H9 (cell line): ENCODE data around the gene MGMT. TPM values are rescaled to one million over a fixed set of nuclear protein-coding genes. Genes with fewer than 3 reads are reported as not detected.
A peak's percentile ranks its signal among the peaks of the same experiment; 100 is the strongest.

ENCODE experiments used
- DNase-seq: peaks from one replicate; pipeline ENCODE4 v3.0.0-alpha.2; 2017
- H2AFZ ChIP-seq: one replicate; pipeline ENCODE4 v1.6.1; 2013; ENCODE audit warnings: mild to moderate bottlenecking, low read length, control low read depth, moderate library complexity
- H2AK5ac ChIP-seq: 2 replicates; pipeline ENCODE4 v1.6.1; 2013; ENCODE audit warnings: low read length, control low read depth, mixed read lengths; ENCODE audit not compliant: insufficient read length
- H2BK120ac ChIP-seq: one replicate; pipeline ENCODE4 v1.6.1; 2013; ENCODE audit warnings: low read depth, mild to moderate bottlenecking, low read length, control low read depth, inconsistent platforms; ENCODE audit not compliant: poor library complexity, severe bottlenecking
- H2BK12ac ChIP-seq: 2 replicates; pipeline ENCODE4 v1.6.1; 2013; ENCODE audit warnings: low read length, control low read depth, mixed read lengths, low read depth; ENCODE audit not compliant: insufficient read length
- H2BK15ac ChIP-seq: 2 replicates; pipeline ENCODE4 v1.6.1; 2013; ENCODE audit warnings: low read depth, low read length, control low read depth
- H2BK20ac ChIP-seq: one replicate; pipeline ENCODE4 v1.6.1; 2013; ENCODE audit warnings: low read depth, mild to moderate bottlenecking, low read length, control low read depth, inconsistent platforms; ENCODE audit not compliant: poor library complexity, severe bottlenecking
- H2BK5ac ChIP-seq: 2 replicates; pipeline ENCODE4 v1.6.1; 2013; ENCODE audit warnings: low read length, control low read depth, mixed read lengths; ENCODE audit not compliant: insufficient read length
- H3K14ac ChIP-seq: 2 replicates; pipeline ENCODE4 v1.6.1; 2013; ENCODE audit warnings: low read length, control low read depth; ENCODE audit not compliant: insufficient read depth
- H3K18ac ChIP-seq: 2 replicates; pipeline ENCODE4 v1.6.1; 2013; ENCODE audit warnings: low read depth, mild to moderate bottlenecking, mixed read lengths, low read length, control low read depth; ENCODE audit not compliant: insufficient read length
- H3K23ac ChIP-seq: 2 replicates; pipeline ENCODE4 v1.6.1; 2013; ENCODE audit warnings: low read length, control low read depth, mixed read lengths, low read depth; ENCODE audit not compliant: insufficient read length
- H3K23me2 ChIP-seq: 2 replicates; pipeline ENCODE4 v1.6.1; 2013; ENCODE audit warnings: low read depth, mild to moderate bottlenecking, mixed read lengths, low read length, control low read depth; ENCODE audit not compliant: insufficient read length, poor library complexity, severe bottlenecking
- H3K27ac ChIP-seq: 2 replicates; pipeline ENCODE4 v1.5.1; 2013; ENCODE audit warnings: low read length, control low read depth, mixed read lengths, low read depth; ENCODE audit not compliant: insufficient read length
- H3K27me3 ChIP-seq: 2 replicates; pipeline ENCODE4 v1.6.1; 2013; ENCODE audit warnings: low read length, control low read depth, inconsistent platforms; ENCODE audit not compliant: insufficient read depth
- H3K4ac ChIP-seq: 2 replicates; pipeline ENCODE4 v1.6.1; 2013; ENCODE audit warnings: low read depth, mild to moderate bottlenecking, control low read depth, inconsistent platforms, low read length, moderate library complexity
- H3K4me1 ChIP-seq: 2 replicates; pipeline ENCODE4 v1.6.1; 2013; ENCODE audit warnings: low read length, control low read depth, inconsistent platforms; ENCODE audit not compliant: insufficient read depth
- H3K4me2 ChIP-seq: 2 replicates; pipeline ENCODE4 v1.6.1; 2013; ENCODE audit warnings: low read length, control low read depth, mixed read lengths; ENCODE audit not compliant: insufficient read length, insufficient read depth
- H3K56ac ChIP-seq: 2 replicates; pipeline ENCODE4 v1.6.1; 2013; ENCODE audit warnings: low read depth, mild to moderate bottlenecking, mixed read lengths, low read length, control low read depth; ENCODE audit not compliant: insufficient read length
- H3K79me1 ChIP-seq: 2 replicates; pipeline ENCODE4 v1.6.1; 2013; ENCODE audit warnings: low read depth, mild to moderate bottlenecking, moderate library complexity, low read length, control low read depth, inconsistent platforms; ENCODE audit not compliant: insufficient read depth, poor library complexity, severe bottlenecking
- H3K79me2 ChIP-seq: 2 replicates; pipeline ENCODE4 v1.6.1; 2013; ENCODE audit warnings: low read length, control low read depth, inconsistent platforms; ENCODE audit not compliant: insufficient read depth
- H3K9ac ChIP-seq: 2 replicates; pipeline ENCODE4 v1.6.1; 2013; ENCODE audit warnings: low read length, control low read depth, mixed read lengths; ENCODE audit not compliant: insufficient read length; ENCODE audit errors: extremely low read depth
- H3K9me3 ChIP-seq: one replicate; pipeline ENCODE4 v1.6.1; 2013; ENCODE audit warnings: low read depth, low read length, inconsistent platforms; ENCODE audit not compliant: control insufficient read depth
- H3T11ph ChIP-seq: one replicate; pipeline ENCODE4 v1.6.1; 2013; ENCODE audit warnings: mild to moderate bottlenecking, low read length, control low read depth, inconsistent platforms
- H4K20me1 ChIP-seq: one replicate; pipeline ENCODE4 v1.6.1; 2013; ENCODE audit not compliant: control insufficient read depth, insufficient read length, insufficient read depth
- H4K5ac ChIP-seq: 2 replicates; pipeline ENCODE4 v1.6.1; 2013; ENCODE audit warnings: low read depth, mild to moderate bottlenecking, mixed read lengths, low read length, control low read depth; ENCODE audit not compliant: insufficient read length
- H4K8ac ChIP-seq: replicated peaks from 2 replicates; pipeline ENCODE4 v1.6.1; 2013; ENCODE audit warnings: low read length, control low read depth, mixed read lengths, low read depth; ENCODE audit not compliant: insufficient read length
- H4K91ac ChIP-seq: 2 replicates; pipeline ENCODE4 v1.6.1; 2013; ENCODE audit warnings: low read depth, mild to moderate bottlenecking, moderate library complexity, mixed read lengths, low read length, control low read depth; ENCODE audit not compliant: insufficient read length
- H3K27ac Mint-ChIP-seq, 3 experiments: 2 replicates in 2 of 3; 3 replicates in 1 of 3; pipeline ENCODE4 v1.8.0; 2020 to 2021; ENCODE audit warnings: mixed read lengths in 3 of 3, mild to moderate bottlenecking in 1 of 3, moderate library complexity in 1 of 3
- H3K27me3 Mint-ChIP-seq: 2 replicates; pipeline ENCODE4 v1.8.0; 2021; ENCODE audit warnings: low read depth, mild to moderate bottlenecking, moderate library complexity, mixed read lengths
- H3K36me3 Mint-ChIP-seq, 3 experiments: 2 replicates in 2 of 3; 3 replicates in 1 of 3; pipeline ENCODE4 v1.8.0; 2020 to 2021; ENCODE audit warnings: low read depth in 3 of 3, mixed read lengths in 3 of 3; ENCODE audit not compliant: insufficient read depth in 1 of 3
- H3K4me1 Mint-ChIP-seq, 2 experiments: 2 replicates each; pipeline ENCODE4 v1.8.0; 2020; ENCODE audit warnings: mixed read lengths in 2 of 2
- H3K4me3 Mint-ChIP-seq, 2 experiments: 2 replicates in 1 of 2; 3 replicates in 1 of 2; pipeline ENCODE4 v1.8.0; 2020 to 2021; ENCODE audit warnings: mild to moderate bottlenecking in 2 of 2, mixed read lengths in 2 of 2, moderate library complexity in 1 of 2
- H3K9me3 Mint-ChIP-seq, 2 experiments: 2 replicates in 1 of 2; 3 replicates in 1 of 2; pipeline ENCODE4 v1.8.0; 2020; ENCODE audit warnings: mild to moderate bottlenecking in 2 of 2, mixed read lengths in 2 of 2, moderate library complexity in 1 of 2
- CTCF ChIP-seq: fragments of 200-600 bp; sonication (generic); conservative IDR thresholded peaks from 3 replicates; pipeline ENCODE4 v1.8.0; 2021; ENCODE audit warnings: antibody characterized with exemption, mild to moderate bottlenecking
- WGBS: extraction: QIAGEN DNeasy Blood & Tissue Kit; methylation state at CpG from one replicate; pipeline ENCODE4 v1.1.7; 2013; ENCODE audit warnings: missing lambda C conversion rate, low lambda C conversion rate, mixed read lengths; ENCODE audit not compliant: insufficient read length; ENCODE audit errors: extremely low coverage; 5-methylcytosine and 5-hydroxymethylcytosine counted together
- total RNA-seq: library from RNA; stranded (reverse); gene quantifications from 2 replicates; pipeline ENCODE4 v1.2.1, GENCODE V29; 2021

MGMT gene
- total RNA-seq, 1 experiment from 2014 or later = 18.4 TPM

GRCh38 chr10:129774736-129775401, 307.8 kb downstream of the MGMT start:
- Histone ChIP-seq H3K79me1 (no peaks in the 10 kb centered on the region), H3K27ac (no peak overlapping the region), H2AFZ (no peak overlapping the region), H3K9me3 (no peaks in the 10 kb centered on the region), H3K56ac (no peak overlapping the region), H4K8ac (no peak overlapping the region), H3K27me3 (no peaks in the 10 kb centered on the region), H2BK12ac (no peak overlapping the region), H3K4me1 (no peaks in the 10 kb centered on the region), H3T11ph (no peak overlapping the region), H2BK120ac (no peak overlapping the region), H3K9ac (no peak overlapping the region), H3K4me2 (no peak overlapping the region), H3K4ac (no peak overlapping the region), H3K79me2 (no peaks in the 10 kb centered on the region), H2AK5ac (no peak overlapping the region), H3K14ac (no peak overlapping the region), H4K91ac (no peak overlapping the region), H4K20me1 (no peaks in the 10 kb centered on the region), H2BK5ac (no peak overlapping the region), H3K23ac (no peak overlapping the region), H4K5ac (no peak overlapping the region), H3K23me2 (no peaks in the 10 kb centered on the region), H3K18ac (no peak overlapping the region), H2BK15ac (no peak overlapping the region), H2BK20ac (no peak overlapping the region)
- Mint-ChIP-seq H3K36me3 (no peaks in the 10 kb centered on the region), H3K4me1 (no peaks in the 10 kb centered on the region), H3K27me3 (no peaks in the 10 kb centered on the region; the same call in 1 of the 2 replicates), H3K9me3 (no peaks in the 10 kb centered on the region), H3K4me3 (no peak overlapping the region), H3K27ac (no peak overlapping the region)
- no peak for TF ChIP-seq CTCF
- DNase-seq = peak; percentile 13
- WGBS = no CpG with 5 or more reads among the region's 13 CpGs
